Purkinje cell (primary cell): ENCODE results near the gene ZNF429. TPM values are rescaled to one million over a fixed set of nuclear protein-coding genes. Genes with fewer than 3 reads are reported as not detected.

ENCODE experiments used
- polyA plus RNA-seq: library from polyadenylated mRNA; unstranded; fragments of >200 nt; fragmentation: Nextera tagmentation; gene quantifications from 2 replicates; pipeline ENCODE4 v1.2.1, GENCODE V29; 2014

Gene ZNF429
- polyA plus RNA-seq = 12.2 and 15.7 TPM in 2 replicates

DNA sequence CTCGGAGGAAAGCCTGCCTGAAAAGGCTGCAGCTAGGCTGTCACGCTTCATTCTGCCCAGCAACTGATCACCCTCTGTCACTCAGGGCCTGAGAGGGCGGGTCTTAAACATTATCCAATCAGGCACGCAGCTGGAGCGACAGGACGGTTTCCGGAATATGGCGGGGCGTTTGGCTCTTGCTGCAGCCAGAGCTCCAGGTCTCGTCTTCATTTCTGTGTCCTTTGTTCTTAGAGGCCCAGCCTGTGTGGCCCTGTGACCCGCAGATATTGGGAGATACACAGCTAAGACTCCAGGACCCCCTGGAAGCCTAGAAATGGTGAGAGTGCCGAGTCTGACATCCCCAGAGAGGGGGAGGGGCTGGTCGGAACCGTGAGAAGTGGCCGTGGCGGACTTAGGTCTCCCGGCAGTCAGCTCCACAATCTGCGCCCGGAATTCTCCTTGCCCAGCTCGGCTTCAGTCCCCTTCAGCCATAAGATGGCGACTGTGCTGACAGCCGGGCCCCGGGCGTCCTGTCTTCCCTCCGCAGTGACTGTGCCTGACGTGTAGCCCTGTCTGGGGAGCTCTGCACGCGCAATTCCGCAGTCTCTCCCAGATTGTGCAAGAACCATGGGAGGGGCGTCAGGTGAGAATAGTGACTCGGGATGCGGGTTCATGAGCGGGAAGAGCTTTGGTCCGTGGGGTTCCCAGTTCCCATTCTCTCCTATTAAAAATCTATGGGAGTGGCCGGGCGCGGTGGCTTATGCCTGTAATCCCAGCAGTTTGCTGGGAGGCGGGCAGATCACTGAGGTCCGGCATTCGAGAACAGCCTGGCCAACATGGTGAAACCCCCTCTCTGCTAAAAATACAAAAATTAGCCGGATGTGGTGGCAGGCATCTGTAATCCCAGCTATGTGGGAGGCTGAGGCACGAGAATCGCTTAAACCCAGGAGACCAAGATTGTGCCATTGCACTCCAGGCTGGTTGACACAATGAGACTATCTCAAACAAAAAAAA lies at the start of gene ZNF429:
ZNF429 (plus strand) TSS at position 144 of the 993 bp plus-strand sequence; CDS start at position 314, 170 bp downstream.

Other genes starting within 250 kb of the ZNF429 start
- 3.6 and 6.7 TPM in 2 replicates for gene ZNF708, start 176.2 kb upstream of the ZNF429 start, polyA plus RNA-seq
- gene ZNF738, start 146.6 kb upstream of the ZNF429 start, polyA plus RNA-seq = 13.8 and 14.8 TPM in 2 replicates
- 43.5 and 43.6 TPM in 2 replicates for gene ZNF493, start 108.5 kb upstream of the ZNF429 start, polyA plus RNA-seq